Fibroblast of villous mesenchyme (primary cell): ENCODE results near the gene MTRF1L. TPM values are rescaled to one million over a fixed set of nuclear protein-coding genes. Genes with fewer than 3 reads are reported as not detected.
"Not testable (repeated sequence)": the region's sequence is repeated elsewhere in the genome, so short reads cannot be mapped to it uniquely, and the experiment has no call there.

Source experiments
- DNase-seq: peaks from one replicate; pipeline ENCODE4 v3.0.0-alpha.2; 2010; ENCODE audit warnings: low read depth
- H3K4me3 ChIP-seq: 2 replicates; pipeline ENCODE4 v1.5.1; 2011; ENCODE audit warnings: low read depth, mild to moderate bottlenecking, low read length
- CTCF ChIP-seq: IDR thresholded peaks from 2 replicates; pipeline ENCODE4 v1.5.1; 2012; ENCODE audit warnings: low read depth, mild to moderate bottlenecking, low read length; ENCODE audit not compliant: insufficient read depth
- total RNA-seq: library from RNA; depleted of rRNA; stranded (reverse); fragments of >200 nt; gene quantifications from 2 replicates; pipeline ENCODE4 v1.2.3, GENCODE V29; 2012

Gene MTRF1L
- total RNA-seq, 1 donor, result 28.9 TPM

- H3K4me3 ChIP-seq, result no peak overlapping the region
- no peak for TF ChIP-seq CTCF
- DNase-seq, result no peak
Observed at GRCh38 chr6:153015094-153015640, 12.7 kb upstream of the MTRF1L start.

- DNase-seq, result no peak
- no peak overlapping the region for H3K4me3 ChIP-seq
- no peak for TF ChIP-seq CTCF
Observed at GRCh38 chr6:153013438-153013837, 10.9 kb upstream of the MTRF1L start.

- no peak overlapping the region for H3K4me3 ChIP-seq
- TF ChIP-seq CTCF, result no peak
- DNase-seq, result no peak
Observed at GRCh38 chr6:153012856-153013255, 10.3 kb upstream of the MTRF1L start.

GRCh38 chr6:153003366-153003690, 819 bp upstream of the MTRF1L start:
- DNase-seq, result no peak
- H3K4me3 ChIP-seq, result peak overlapping the region; percentile 89
- no peak for TF ChIP-seq CTCF

GRCh38 chr6:153001767-153002612, 519 bp downstream of the MTRF1L start:
- no peak for TF ChIP-seq CTCF
- H3K4me3 ChIP-seq, result peak overlapping the region; percentile 89
- DNase-seq, result peak; percentile 34

- DNase-seq, result not testable (repeated sequence)
- peak overlapping the region; percentile 89 for H3K4me3 ChIP-seq
Observed at GRCh38 chr6:153000790-153001189, 1.7 kb downstream of the MTRF1L start.

- H3K4me3 ChIP-seq, result peak overlapping the region; percentile 10
- no peak for TF ChIP-seq CTCF
- no peak for DNase-seq
Observed at GRCh38 chr6:153000243-153000642, 2.3 kb downstream of the MTRF1L start.

GRCh38 chr6:152999538-152999937, 3.0 kb downstream of the MTRF1L start:
- not testable (repeated sequence) for H3K4me3 ChIP-seq, DNase-seq
